Body of pancreas (tissue), 4 donors: Measurements from ENCODE around the gene KYNU. TPM values are rescaled to one million over a fixed set of nuclear protein-coding genes. Genes with fewer than 3 reads are reported as not detected.

Experiments
- ATAC-seq: fragments of 150-250 bp; one replicate; pipeline ENCODE4 v1.9.1; 2016
- DNase-seq, 4 donors: peaks; one replicate each; pipeline ENCODE4 v3.0.0-alpha.2; 2019
- H3K27ac ChIP-seq, 4 donors: fragments of 200-600 bp; sonication (generic); 1 replicate in 3 of 4; 2 replicates in 1 of 4; pipeline versions ENCODE4 v1.5.1 to v1.6.1; 2016 to 2019; ENCODE audit warnings: mild to moderate bottlenecking in 1 of 4, mixed read lengths in 1 of 4, moderate library complexity in 1 of 4
- H3K27me3 ChIP-seq, 2 donors: fragments of 200-600 bp; sonication (generic); one replicate each; pipeline ENCODE4 v1.6.0; 2016; ENCODE audit warnings: mild to moderate bottlenecking in 1 of 2
- H3K36me3 ChIP-seq, 2 donors: fragments of 200-600 bp; sonication (generic); replicated peaks in 1 of 2; 2 replicates each; pipeline ENCODE4 v1.5.1; 2016; ENCODE audit warnings: low read depth in 2 of 2; ENCODE audit not compliant: insufficient read depth in 1 of 2
- H3K4me1 ChIP-seq: fragments of 200-600 bp; sonication (generic); one replicate; pipeline ENCODE4 v1.6.0; 2016
- H3K4me3 ChIP-seq, 2 donors: fragments of 200-600 bp; sonication (generic); 1 replicate in 1 of 2; 2 replicates in 1 of 2; pipeline ENCODE4 v1.5.1; 2016 to 2019
- H3K9me3 ChIP-seq, 3 donors: fragments of 200-600 bp; sonication (generic); 1 replicate in 2 of 3; 2 replicates in 1 of 3; pipeline ENCODE4 v1.5.1; 2016
- CTCF ChIP-seq, 7 experiments: fragments of 450-650 bp in 4 of 7; fragments of 200-600 bp in 3 of 7; sonication (generic) in 3 of 7; IDR thresholded peaks; one replicate each; pipeline ENCODE4 v1.5.1; 2016 to 2019; ENCODE audit warnings: antibody characterized with exemption in 7 of 7
- POLR2A ChIP-seq, 3 donors: fragments of 450-650 bp; IDR thresholded peaks; one replicate each; pipeline ENCODE4 v1.6.1; 2016; ENCODE audit warnings: antibody characterized with exemption in 3 of 3, mild to moderate bottlenecking in 2 of 3
- WGBS, 2 donors: methylation state at CpG; one replicate each; pipeline ENCODE4 v1.1.5; 2017; 5-methylcytosine and 5-hydroxymethylcytosine counted together
- intact Hi-C: fragments of 100-400 bp; cut with DNase I; formaldehyde crosslinking; loops from one replicate; pipeline ENCODE4 v1.15.1; 2023
- total RNA-seq, 2 donors: library from RNA; depleted of rRNA; stranded (reverse); fragments of >200 nt; gene quantifications; one replicate each; pipeline ENCODE4 v1.1.0, GENCODE V29; 2016

KYNU gene
- total RNA-seq, 2 donors from 2014 or later: 0.33 to 0.78 TPM

- Histone ChIP-seq H3K36me3 (no peaks in the 10 kb centered on the region), H3K4me1 (no peaks in the 10 kb centered on the region), H3K9me3 (no peaks in the 10 kb centered on the region), H3K4me3 (no peak overlapping the region), H3K27me3 (no peaks in the 10 kb centered on the region), H3K27ac (no peak overlapping the region)
- no peak for TF ChIP-seq POLR2A (IDR thresholded peaks at IDR 0.05)
- no peak for TF ChIP-seq CTCF (IDR thresholded peaks at IDR 0.05)
- intact Hi-C loops: no loop called here
- WGBS, 2 donors: 53 to 60% methylated on average over 2 of the region's 2 CpGs
- no peak for DNase-seq
- no peak for ATAC-seq
Observed at GRCh38 chr2:142993771-142994170, 116.3 kb downstream of the KYNU start.

- no peak for DNase-seq
- no peak for TF ChIP-seq POLR2A (IDR thresholded peaks at IDR 0.05)
- Histone ChIP-seq H3K27ac (no peak overlapping the region), H3K27me3 (no peaks in the 10 kb centered on the region), H3K36me3 (no peaks in the 10 kb centered on the region), H3K9me3 (no peaks in the 10 kb centered on the region), H3K4me1 (no peaks in the 10 kb centered on the region), H3K4me3 (no peak overlapping the region)
- WGBS, 2 donors: 62 to 68% methylated on average over 2 of the region's 2 CpGs
- ATAC-seq: no peak
- intact Hi-C loops: no loop called here
Observed at GRCh38 chr2:142994665-142995064, 117.2 kb downstream of the KYNU start.

- Histone ChIP-seq H3K36me3 (no peaks in the 10 kb centered on the region), H3K9me3 (no peaks in the 10 kb centered on the region), H3K27ac (no peak overlapping the region), H3K4me1 (no peaks in the 10 kb centered on the region), H3K4me3 (no peak overlapping the region), H3K27me3 (no peaks in the 10 kb centered on the region)
- TF ChIP-seq POLR2A (IDR thresholded peaks at IDR 0.05): no peak
- TF ChIP-seq CTCF (IDR thresholded peaks at IDR 0.05): no peak
- no peak for DNase-seq
- ATAC-seq: no peak
- WGBS, 2 donors: 68 to 73% methylated on average over 1 of the region's 1 CpG
- intact Hi-C loops: no loop called here
Observed at GRCh38 chr2:142997231-142997630, 119.8 kb downstream of the KYNU start.

GRCh38 chr2:143000599-143000998 is 123.1 kb downstream of the KYNU start:
- intact Hi-C loops: no loop called here
- TF ChIP-seq POLR2A (IDR thresholded peaks at IDR 0.05) (no peak), CTCF (IDR thresholded peaks at IDR 0.05) (no peak)
- Histone ChIP-seq H3K27ac (no peak overlapping the region), H3K9me3 (no peaks in the 10 kb centered on the region), H3K36me3 (no peaks in the 10 kb centered on the region), H3K4me1 (no peaks in the 10 kb centered on the region), H3K4me3 (no peak overlapping the region), H3K27me3 (no peaks in the 10 kb centered on the region)
- no peak for DNase-seq
- no peak for ATAC-seq
- 79 to 85% methylated on average over 2 of the region's 2 CpGs for WGBS, 2 donors

- no peaks in the 10 kb centered on the region for H3K27me3 ChIP-seq
- intact Hi-C loops: no loop called here
- H3K36me3 ChIP-seq: no peaks in the 10 kb centered on the region
- ATAC-seq (no peak), DNase-seq (no peak)
- H3K27ac ChIP-seq: no peak overlapping the region
- H3K9me3 ChIP-seq: no peaks in the 10 kb centered on the region
- whole genome bisulfite sequencing, 2 donors: 66 to 71% methylated on average over 1 of the region's 1 CpG
- H3K4me3 ChIP-seq: no peak overlapping the region
- no peak for TF ChIP-seq CTCF (IDR thresholded peaks at IDR 0.05)
- TF ChIP-seq POLR2A (IDR thresholded peaks at IDR 0.05): no peak
- no peaks in the 10 kb centered on the region for H3K4me1 ChIP-seq
Observed at GRCh38 chr2:143001501-143001900, 124.0 kb downstream of the KYNU start.
